ENCODE measurements around the gene TSEN2. TPM values are rescaled to one million over a fixed set of nuclear protein-coding genes. Genes with fewer than 3 reads are reported as not detected.

The TSEN2 gene
- total RNA-seq, 4 donors from 2014 or later: 13.6 to 26.1 (median 15.3) TPM

DNA sequence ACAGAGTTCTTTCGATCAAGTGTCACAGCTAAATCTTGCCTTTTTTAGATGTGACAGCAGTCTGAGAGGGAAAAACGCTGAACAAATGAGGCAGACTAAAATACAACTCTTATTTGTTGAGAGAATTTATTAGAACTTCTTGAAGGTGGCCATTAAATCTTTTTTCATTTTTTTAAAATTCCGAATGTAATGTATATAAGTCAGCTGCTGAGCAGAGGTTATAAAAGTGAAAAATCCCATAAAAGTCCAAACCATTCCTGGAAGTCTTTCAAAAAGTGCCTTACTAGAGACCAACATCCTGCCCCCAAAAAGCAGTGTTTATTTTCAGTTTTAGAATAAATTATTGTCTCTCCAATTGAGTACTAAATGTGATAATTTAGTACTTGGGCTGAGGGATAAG is 3.1 kb downstream of the TSEN2 start:
- 90% methylated on average over 3 of the region's 3 CpGs for WGBS
- Histone ChIP-seq H3K4me1 (peaks cover 21% of the 10 kb centered on the region), H3K4me3 (no peak overlapping the region), H3K27me3 (no peaks in the 10 kb centered on the region), H3K9me3 (no peaks in the 10 kb centered on the region), H3K27ac (no peak overlapping the region), H3K36me3 (peaks cover 15% of the 10 kb centered on the region)
- no peak for DNase-seq (ENCODE audit: low spot score in 2 of 2)
- no peak for TF ChIP-seq POLR2AphosphoS5 (IDR thresholded peaks at IDR 0.05)
- no peak for TF ChIP-seq POLR2A (IDR thresholded peaks at IDR 0.05)
- TF ChIP-seq EP300 (IDR thresholded peaks at IDR 0.05): no peak
- TF ChIP-seq, protein P1, sequence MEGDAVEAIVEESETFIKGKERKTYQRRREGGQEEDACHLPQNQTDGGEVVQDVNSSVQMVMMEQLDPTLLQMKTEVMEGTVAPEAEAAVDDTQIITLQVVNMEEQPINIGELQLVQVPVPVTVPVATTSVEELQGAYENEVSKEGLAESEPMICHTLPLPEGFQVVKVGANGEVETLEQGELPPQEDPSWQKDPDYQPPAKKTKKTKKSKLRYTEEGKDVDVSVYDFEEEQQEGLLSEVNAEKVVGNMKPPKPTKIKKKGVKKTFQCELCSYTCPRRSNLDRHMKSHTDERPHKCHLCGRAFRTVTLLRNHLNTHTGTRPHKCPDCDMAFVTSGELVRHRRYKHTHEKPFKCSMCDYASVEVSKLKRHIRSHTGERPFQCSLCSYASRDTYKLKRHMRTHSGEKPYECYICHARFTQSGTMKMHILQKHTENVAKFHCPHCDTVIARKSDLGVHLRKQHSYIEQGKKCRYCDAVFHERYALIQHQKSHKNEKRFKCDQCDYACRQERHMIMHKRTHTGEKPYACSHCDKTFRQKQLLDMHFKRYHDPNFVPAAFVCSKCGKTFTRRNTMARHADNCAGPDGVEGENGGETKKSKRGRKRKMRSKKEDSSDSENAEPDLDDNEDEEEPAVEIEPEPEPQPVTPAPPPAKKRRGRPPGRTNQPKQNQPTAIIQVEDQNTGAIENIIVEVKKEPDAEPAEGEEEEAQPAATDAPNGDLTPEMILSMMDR (IDR thresholded peaks at IDR 0.05): no peak

DNA sequence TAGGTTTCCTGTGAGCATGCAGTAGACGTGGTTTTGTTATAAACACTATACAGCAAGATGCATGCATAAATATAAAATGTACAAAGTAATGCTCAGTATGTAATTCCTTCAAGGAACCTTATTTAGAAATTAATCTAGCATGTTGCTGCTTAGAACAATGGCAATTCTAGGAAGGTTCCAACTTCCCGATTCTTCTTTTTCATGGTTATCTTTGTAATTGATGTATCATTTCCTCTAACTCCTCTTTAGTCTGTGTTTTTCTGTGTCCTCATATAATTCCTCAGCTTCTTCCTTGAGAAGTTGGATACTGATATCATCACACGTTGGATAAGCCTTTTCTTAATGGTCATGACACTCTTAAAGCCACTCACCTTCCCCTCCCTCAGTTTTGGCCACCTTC is 3.5 kb downstream of the TSEN2 start:
- Histone ChIP-seq H3K9me3 (no peaks in the 10 kb centered on the region), H3K4me1 (peaks cover 21% of the 10 kb centered on the region), H3K36me3 (peaks cover 18% of the 10 kb centered on the region), H3K27ac (no peak overlapping the region), H3K27me3 (no peaks in the 10 kb centered on the region), H3K4me3 (no peak overlapping the region)
- WGBS: 80% methylated on average over 3 of the region's 3 CpGs
- TF ChIP-seq POLR2AphosphoS5 (IDR thresholded peaks at IDR 0.05) (no peak), EP300 (IDR thresholded peaks at IDR 0.05) (no peak), POLR2A (IDR thresholded peaks at IDR 0.05) (no peak)
- TF ChIP-seq, protein P1 (IDR thresholded peaks at IDR 0.05): no peak
- no peak for DNase-seq (ENCODE audit: low spot score in 2 of 2)

DNA sequence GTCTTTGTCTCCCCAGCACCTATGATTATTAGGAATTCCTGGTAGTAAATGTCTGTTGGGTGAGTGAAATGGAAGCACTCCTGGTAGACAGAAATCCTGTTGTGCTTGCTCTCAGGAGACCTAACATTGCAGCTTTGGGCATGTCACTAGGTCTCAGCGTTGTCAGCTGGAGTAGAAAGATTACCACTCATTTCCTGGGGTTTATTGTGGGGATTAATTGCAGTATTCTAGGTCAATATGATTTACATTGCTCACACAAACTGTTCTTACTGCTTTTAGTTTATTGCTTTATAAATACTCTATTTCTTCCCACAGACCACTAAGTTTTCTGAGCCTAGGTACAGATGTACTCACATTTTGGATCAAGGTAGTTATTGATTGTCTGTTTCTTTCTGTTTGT is 5.1 kb downstream of the TSEN2 start:
- no peak for DNase-seq (ENCODE audit: low spot score in 2 of 2)
- Histone ChIP-seq H3K27me3 (no peaks in the 10 kb centered on the region), H3K4me3 (no peak overlapping the region), H3K27ac (no peak overlapping the region), H3K9me3 (no peaks in the 10 kb centered on the region), H3K36me3 (peaks cover 32% of the 10 kb centered on the region), H3K4me1 (peaks cover 13% of the 10 kb centered on the region)
- no peak for TF ChIP-seq POLR2A (IDR thresholded peaks at IDR 0.05)
- no peak for TF ChIP-seq EP300 (IDR thresholded peaks at IDR 0.05)
- no peak for TF ChIP-seq POLR2AphosphoS5 (IDR thresholded peaks at IDR 0.05)
- TF ChIP-seq, protein P1 (IDR thresholded peaks at IDR 0.05): no peak
- 83% methylated on average over 1 of the region's 1 CpG for WGBS

DNA sequence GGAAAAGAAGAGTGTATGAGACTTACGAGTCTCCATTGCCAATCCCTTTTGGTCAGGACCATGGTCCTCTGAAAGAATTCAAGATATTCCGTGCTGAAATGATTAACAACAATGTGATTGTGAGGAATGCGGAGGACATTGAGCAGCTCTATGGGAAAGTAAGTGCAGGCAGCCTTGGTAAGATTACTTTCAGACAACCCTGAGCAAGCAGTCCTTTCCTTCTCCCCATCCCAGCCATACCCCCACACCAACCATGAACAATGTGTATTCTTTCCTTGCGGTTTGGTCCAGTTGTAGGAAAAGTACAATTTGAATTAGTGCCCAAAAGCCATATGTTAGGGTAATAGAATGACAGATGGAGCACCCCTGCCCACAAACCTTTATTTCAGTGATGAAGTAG is 5.6 kb downstream of the TSEN2 start:
- WGBS: 77% methylated on average over 4 of the region's 4 CpGs
- peaks cover 32% of the 10 kb centered on the region for H3K36me3 ChIP-seq
- DNase-seq (ENCODE audit: low spot score in 2 of 2): no peak
- peaks cover 13% of the 10 kb centered on the region for H3K4me1 ChIP-seq
- TF ChIP-seq POLR2AphosphoS5 (IDR thresholded peaks at IDR 0.05): no peak
- TF ChIP-seq POLR2A (IDR thresholded peaks at IDR 0.05): no peak
- TF ChIP-seq EP300 (IDR thresholded peaks at IDR 0.05): no peak
- TF ChIP-seq, protein P1 (IDR thresholded peaks at IDR 0.05): no peak
- H3K27me3 ChIP-seq: no peaks in the 10 kb centered on the region
- no peaks in the 10 kb centered on the region for H3K9me3 ChIP-seq
- no peak overlapping the region for H3K4me3 ChIP-seq
- H3K27ac ChIP-seq: no peak overlapping the region

DNA sequence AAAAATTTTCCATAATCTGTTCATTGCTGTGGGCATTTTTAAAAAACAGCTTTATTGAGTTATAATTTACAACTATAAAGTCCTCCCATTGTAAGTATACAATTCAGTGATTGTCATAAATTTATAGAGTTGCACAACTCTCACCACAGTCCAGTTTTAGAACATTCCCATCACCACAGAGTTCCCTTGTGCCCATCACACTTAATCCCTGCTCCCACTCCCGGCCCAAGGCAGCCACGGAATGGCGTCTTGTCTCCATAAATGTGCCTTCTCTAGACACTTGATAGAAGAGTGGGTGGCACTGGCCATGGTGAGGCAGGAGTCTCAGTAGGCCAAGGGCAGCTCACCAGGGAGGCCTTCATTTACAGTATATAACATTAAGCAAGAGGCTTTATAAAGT is 6.3 kb downstream of the TSEN2 start:
- no peaks in the 10 kb centered on the region for H3K9me3 ChIP-seq
- H3K4me3 ChIP-seq: no peak overlapping the region
- TF ChIP-seq POLR2AphosphoS5 (IDR thresholded peaks at IDR 0.05) (no peak), POLR2A (IDR thresholded peaks at IDR 0.05) (no peak), EP300 (IDR thresholded peaks at IDR 0.05) (no peak)
- TF ChIP-seq, protein P1 (IDR thresholded peaks at IDR 0.05): no peak
- H3K27me3 ChIP-seq: no peaks in the 10 kb centered on the region
- H3K27ac ChIP-seq: no peak overlapping the region
- H3K4me1 ChIP-seq: peaks cover 5% of the 10 kb centered on the region
- peaks cover 38% of the 10 kb centered on the region for H3K36me3 ChIP-seq
- 71% methylated on average over 3 of the region's 3 CpGs for WGBS
- DNase-seq (ENCODE audit: low spot score in 2 of 2): no peak

Measured in suprapubic skin (tissue), 4 donors.